H9 (cell line): Measurements from ENCODE around the gene NEK7. TPM values are rescaled to one million over a fixed set of nuclear protein-coding genes. Genes with fewer than 3 reads are reported as not detected.

Experiments
- DNase-seq: peaks from one replicate; pipeline ENCODE4 v3.0.0-alpha.2; 2017
- H2AFZ ChIP-seq: one replicate; pipeline ENCODE4 v1.6.1; 2013; ENCODE audit warnings: mild to moderate bottlenecking, low read length, control low read depth, moderate library complexity
- H2AK5ac ChIP-seq: 2 replicates; pipeline ENCODE4 v1.6.1; 2013; ENCODE audit warnings: low read length, control low read depth, mixed read lengths; ENCODE audit not compliant: insufficient read length
- H2BK120ac ChIP-seq: one replicate; pipeline ENCODE4 v1.6.1; 2013; ENCODE audit warnings: low read depth, mild to moderate bottlenecking, low read length, control low read depth, inconsistent platforms; ENCODE audit not compliant: poor library complexity, severe bottlenecking
- H2BK12ac ChIP-seq: 2 replicates; pipeline ENCODE4 v1.6.1; 2013; ENCODE audit warnings: low read length, control low read depth, mixed read lengths, low read depth; ENCODE audit not compliant: insufficient read length
- H2BK15ac ChIP-seq: 2 replicates; pipeline ENCODE4 v1.6.1; 2013; ENCODE audit warnings: low read depth, low read length, control low read depth
- H2BK20ac ChIP-seq: one replicate; pipeline ENCODE4 v1.6.1; 2013; ENCODE audit warnings: low read depth, mild to moderate bottlenecking, low read length, control low read depth, inconsistent platforms; ENCODE audit not compliant: poor library complexity, severe bottlenecking
- H2BK5ac ChIP-seq: 2 replicates; pipeline ENCODE4 v1.6.1; 2013; ENCODE audit warnings: low read length, control low read depth, mixed read lengths; ENCODE audit not compliant: insufficient read length
- H3K14ac ChIP-seq: 2 replicates; pipeline ENCODE4 v1.6.1; 2013; ENCODE audit warnings: low read length, control low read depth; ENCODE audit not compliant: insufficient read depth
- H3K18ac ChIP-seq: 2 replicates; pipeline ENCODE4 v1.6.1; 2013; ENCODE audit warnings: low read depth, mild to moderate bottlenecking, mixed read lengths, low read length, control low read depth; ENCODE audit not compliant: insufficient read length
- H3K23ac ChIP-seq: 2 replicates; pipeline ENCODE4 v1.6.1; 2013; ENCODE audit warnings: low read length, control low read depth, mixed read lengths, low read depth; ENCODE audit not compliant: insufficient read length
- H3K23me2 ChIP-seq: 2 replicates; pipeline ENCODE4 v1.6.1; 2013; ENCODE audit warnings: low read depth, mild to moderate bottlenecking, mixed read lengths, low read length, control low read depth; ENCODE audit not compliant: insufficient read length, poor library complexity, severe bottlenecking
- H3K27ac ChIP-seq: 2 replicates; pipeline ENCODE4 v1.5.1; 2013; ENCODE audit warnings: low read length, control low read depth, mixed read lengths, low read depth; ENCODE audit not compliant: insufficient read length
- H3K27me3 ChIP-seq: 2 replicates; pipeline ENCODE4 v1.6.1; 2013; ENCODE audit warnings: low read length, control low read depth, inconsistent platforms; ENCODE audit not compliant: insufficient read depth
- H3K4ac ChIP-seq: 2 replicates; pipeline ENCODE4 v1.6.1; 2013; ENCODE audit warnings: low read depth, mild to moderate bottlenecking, control low read depth, inconsistent platforms, low read length, moderate library complexity
- H3K4me1 ChIP-seq: 2 replicates; pipeline ENCODE4 v1.6.1; 2013; ENCODE audit warnings: low read length, control low read depth, inconsistent platforms; ENCODE audit not compliant: insufficient read depth
- H3K4me2 ChIP-seq: 2 replicates; pipeline ENCODE4 v1.6.1; 2013; ENCODE audit warnings: low read length, control low read depth, mixed read lengths; ENCODE audit not compliant: insufficient read length, insufficient read depth
- H3K56ac ChIP-seq: 2 replicates; pipeline ENCODE4 v1.6.1; 2013; ENCODE audit warnings: low read depth, mild to moderate bottlenecking, mixed read lengths, low read length, control low read depth; ENCODE audit not compliant: insufficient read length
- H3K79me1 ChIP-seq: 2 replicates; pipeline ENCODE4 v1.6.1; 2013; ENCODE audit warnings: low read depth, mild to moderate bottlenecking, moderate library complexity, low read length, control low read depth, inconsistent platforms; ENCODE audit not compliant: insufficient read depth, poor library complexity, severe bottlenecking
- H3K79me2 ChIP-seq: 2 replicates; pipeline ENCODE4 v1.6.1; 2013; ENCODE audit warnings: low read length, control low read depth, inconsistent platforms; ENCODE audit not compliant: insufficient read depth
- H3K9ac ChIP-seq: 2 replicates; pipeline ENCODE4 v1.6.1; 2013; ENCODE audit warnings: low read length, control low read depth, mixed read lengths; ENCODE audit not compliant: insufficient read length; ENCODE audit errors: extremely low read depth
- H3K9me3 ChIP-seq: one replicate; pipeline ENCODE4 v1.6.1; 2013; ENCODE audit warnings: low read depth, low read length, inconsistent platforms; ENCODE audit not compliant: control insufficient read depth
- H3T11ph ChIP-seq: one replicate; pipeline ENCODE4 v1.6.1; 2013; ENCODE audit warnings: mild to moderate bottlenecking, low read length, control low read depth, inconsistent platforms
- H4K20me1 ChIP-seq: one replicate; pipeline ENCODE4 v1.6.1; 2013; ENCODE audit not compliant: control insufficient read depth, insufficient read length, insufficient read depth
- H4K5ac ChIP-seq: 2 replicates; pipeline ENCODE4 v1.6.1; 2013; ENCODE audit warnings: low read depth, mild to moderate bottlenecking, mixed read lengths, low read length, control low read depth; ENCODE audit not compliant: insufficient read length
- H4K8ac ChIP-seq: replicated peaks from 2 replicates; pipeline ENCODE4 v1.6.1; 2013; ENCODE audit warnings: low read length, control low read depth, mixed read lengths, low read depth; ENCODE audit not compliant: insufficient read length
- H4K91ac ChIP-seq: 2 replicates; pipeline ENCODE4 v1.6.1; 2013; ENCODE audit warnings: low read depth, mild to moderate bottlenecking, moderate library complexity, mixed read lengths, low read length, control low read depth; ENCODE audit not compliant: insufficient read length
- H3K27ac Mint-ChIP-seq, 3 experiments: 2 replicates in 2 of 3; 3 replicates in 1 of 3; pipeline ENCODE4 v1.8.0; 2020 to 2021; ENCODE audit warnings: mixed read lengths in 3 of 3, mild to moderate bottlenecking in 1 of 3, moderate library complexity in 1 of 3
- H3K27me3 Mint-ChIP-seq: 2 replicates; pipeline ENCODE4 v1.8.0; 2021; ENCODE audit warnings: low read depth, mild to moderate bottlenecking, moderate library complexity, mixed read lengths
- H3K36me3 Mint-ChIP-seq, 3 experiments: 2 replicates in 2 of 3; 3 replicates in 1 of 3; pipeline ENCODE4 v1.8.0; 2020 to 2021; ENCODE audit warnings: low read depth in 3 of 3, mixed read lengths in 3 of 3; ENCODE audit not compliant: insufficient read depth in 1 of 3
- H3K4me1 Mint-ChIP-seq, 2 experiments: 2 replicates each; pipeline ENCODE4 v1.8.0; 2020; ENCODE audit warnings: mixed read lengths in 2 of 2
- H3K4me3 Mint-ChIP-seq, 2 experiments: 2 replicates in 1 of 2; 3 replicates in 1 of 2; pipeline ENCODE4 v1.8.0; 2020 to 2021; ENCODE audit warnings: mild to moderate bottlenecking in 2 of 2, mixed read lengths in 2 of 2, moderate library complexity in 1 of 2
- H3K9me3 Mint-ChIP-seq, 2 experiments: 2 replicates in 1 of 2; 3 replicates in 1 of 2; pipeline ENCODE4 v1.8.0; 2020; ENCODE audit warnings: mild to moderate bottlenecking in 2 of 2, mixed read lengths in 2 of 2, moderate library complexity in 1 of 2
- WGBS: extraction: QIAGEN DNeasy Blood & Tissue Kit; methylation state at CpG from one replicate; pipeline ENCODE4 v1.1.7; 2013; ENCODE audit warnings: missing lambda C conversion rate, low lambda C conversion rate, mixed read lengths; ENCODE audit not compliant: insufficient read length; ENCODE audit errors: extremely low coverage; 5-methylcytosine and 5-hydroxymethylcytosine counted together
- total RNA-seq: library from RNA; stranded (reverse); gene quantifications from 2 replicates; pipeline ENCODE4 v1.2.1, GENCODE V29; 2021
- TF ChIP-seq, protein P1 (sequence below): fragments of 200-600 bp; sonication (generic); conservative IDR thresholded peaks from 3 replicates; pipeline ENCODE4 v1.8.0; 2021; ENCODE audit warnings: antibody characterized with exemption, mild to moderate bottlenecking

The NEK7 gene
- total RNA-seq, 1 experiment from 2014 or later: 9.6 TPM

DNA sequence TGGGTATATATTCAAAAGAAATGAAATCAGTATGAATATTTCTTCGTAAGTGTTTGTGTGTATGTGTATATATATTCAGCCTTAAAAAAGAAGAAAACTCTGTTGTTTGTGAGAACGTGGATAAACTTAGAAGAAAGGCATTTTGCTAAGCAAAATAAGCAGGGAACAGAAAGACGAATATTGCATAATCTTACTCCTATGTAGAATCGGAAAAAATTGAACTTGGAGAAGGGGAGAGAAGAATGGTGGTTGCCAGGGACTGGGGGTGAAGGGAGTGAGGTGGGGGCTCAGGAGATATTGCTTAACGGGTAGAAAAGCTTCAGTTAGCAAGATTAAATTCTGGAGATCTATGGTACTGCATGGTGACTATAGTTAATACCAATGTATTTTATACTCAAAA, 40.3 kb upstream of the NEK7 start:
- H3K9me3 Mint-ChIP-seq: no peaks in the 10 kb centered on the region
- no peak overlapping the region for H3K27ac ChIP-seq
- H2BK12ac ChIP-seq: no peak overlapping the region
- no peak overlapping the region for H3K14ac ChIP-seq
- no peaks in the 10 kb centered on the region for H3K79me2 ChIP-seq
- H2BK5ac ChIP-seq: no peak overlapping the region
- TF ChIP-seq, protein P1, sequence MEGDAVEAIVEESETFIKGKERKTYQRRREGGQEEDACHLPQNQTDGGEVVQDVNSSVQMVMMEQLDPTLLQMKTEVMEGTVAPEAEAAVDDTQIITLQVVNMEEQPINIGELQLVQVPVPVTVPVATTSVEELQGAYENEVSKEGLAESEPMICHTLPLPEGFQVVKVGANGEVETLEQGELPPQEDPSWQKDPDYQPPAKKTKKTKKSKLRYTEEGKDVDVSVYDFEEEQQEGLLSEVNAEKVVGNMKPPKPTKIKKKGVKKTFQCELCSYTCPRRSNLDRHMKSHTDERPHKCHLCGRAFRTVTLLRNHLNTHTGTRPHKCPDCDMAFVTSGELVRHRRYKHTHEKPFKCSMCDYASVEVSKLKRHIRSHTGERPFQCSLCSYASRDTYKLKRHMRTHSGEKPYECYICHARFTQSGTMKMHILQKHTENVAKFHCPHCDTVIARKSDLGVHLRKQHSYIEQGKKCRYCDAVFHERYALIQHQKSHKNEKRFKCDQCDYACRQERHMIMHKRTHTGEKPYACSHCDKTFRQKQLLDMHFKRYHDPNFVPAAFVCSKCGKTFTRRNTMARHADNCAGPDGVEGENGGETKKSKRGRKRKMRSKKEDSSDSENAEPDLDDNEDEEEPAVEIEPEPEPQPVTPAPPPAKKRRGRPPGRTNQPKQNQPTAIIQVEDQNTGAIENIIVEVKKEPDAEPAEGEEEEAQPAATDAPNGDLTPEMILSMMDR: no peak
- H3K27me3 ChIP-seq: no peaks in the 10 kb centered on the region
- H4K91ac ChIP-seq: no peak overlapping the region
- no peak overlapping the region for H3T11ph ChIP-seq
- no CpG with 5 or more reads among the region's 5 CpGs for WGBS
- H3K27me3 Mint-ChIP-seq: no peaks in the 10 kb centered on the region
- H3K27ac Mint-ChIP-seq: no peak overlapping the region
- no peak overlapping the region for H2BK20ac ChIP-seq
- H3K36me3 Mint-ChIP-seq: no peaks in the 10 kb centered on the region
- no peaks in the 10 kb centered on the region for H3K9me3 ChIP-seq
- no peak overlapping the region for H2AFZ ChIP-seq
- H3K23ac ChIP-seq: no peak overlapping the region
- H4K5ac ChIP-seq: no peak overlapping the region
- no peak overlapping the region for H4K8ac ChIP-seq
- no peaks in the 10 kb centered on the region for H3K79me1 ChIP-seq
- no peaks in the 10 kb centered on the region for H3K23me2 ChIP-seq
- no peak overlapping the region for H3K4me3 Mint-ChIP-seq
- H3K56ac ChIP-seq: no peak overlapping the region
- no peak for DNase-seq
- H4K20me1 ChIP-seq: no peaks in the 10 kb centered on the region
- H2BK120ac ChIP-seq: no peak overlapping the region
- no peak overlapping the region for H2BK15ac ChIP-seq
- H3K4me1 ChIP-seq: no peaks in the 10 kb centered on the region
- H3K18ac ChIP-seq: no peak overlapping the region
- no peak overlapping the region for H3K4ac ChIP-seq
- no peak overlapping the region for H3K9ac ChIP-seq
- H3K4me2 ChIP-seq: no peak overlapping the region
- no peaks in the 10 kb centered on the region for H3K4me1 Mint-ChIP-seq
- H2AK5ac ChIP-seq: no peak overlapping the region
